ENCODE results near the gene OTX1.

Gene OTX1

GRCh38 chr2:63054841-63055225, 4.2 kb downstream of the OTX1 start:
- Histone ChIP-seq H3K36me3 (ENCODE audit: insufficient read depth, low read length) (no peaks in the 10 kb centered on the region), H3K4me1 (ENCODE audit: control insufficient read depth, insufficient read depth, low read length) (peaks cover 35% of the 10 kb centered on the region), H3K9ac (ENCODE audit: low read depth, low read length) (no peak overlapping the region), H3K27me3 (ENCODE audit: control insufficient read depth, insufficient read depth, low read length) (peaks cover 64% of the 10 kb centered on the region), H3K4me2 (ENCODE audit: low read length) (peak overlapping the region; percentile 85), H3K9me3 (replicated peaks; ENCODE audit: low read length) (peaks cover 2% of the 10 kb centered on the region), H3K4me3 (ENCODE audit: low read length) (peak overlapping the region; percentile 66)

- H3K4me1 ChIP-seq (ENCODE audit: control insufficient read depth, insufficient read depth, low read length), result peaks cover 32% of the 10 kb centered on the region
- peaks cover 68% of the 10 kb centered on the region for H3K27me3 ChIP-seq (ENCODE audit: control insufficient read depth, insufficient read depth, low read length)
Measured at GRCh38 chr2:63055226-63056106, 4.8 kb downstream of the OTX1 start.

GRCh38 chr2:63056107-63057050, 5.7 kb downstream of the OTX1 start:
- H3K9me3 ChIP-seq (replicated peaks; ENCODE audit: low read length), result peaks cover 2% of the 10 kb centered on the region
- H3K36me3 ChIP-seq (ENCODE audit: insufficient read depth, low read length), result no peaks in the 10 kb centered on the region
- H3K4me1 ChIP-seq (ENCODE audit: control insufficient read depth, insufficient read depth, low read length), result peaks cover 26% of the 10 kb centered on the region
- peak overlapping the region; percentile 66 for H3K4me3 ChIP-seq (ENCODE audit: low read length)
- H3K27me3 ChIP-seq (ENCODE audit: control insufficient read depth, insufficient read depth, low read length), result peaks cover 74% of the 10 kb centered on the region
- peak overlapping the region; percentile 85 for H3K4me2 ChIP-seq (ENCODE audit: low read length)
- no peak overlapping the region for H3K9ac ChIP-seq (ENCODE audit: low read depth, low read length)

More at GRCh38 chr2:63055226-63056106, 4.8 kb downstream of the OTX1 start:
- no peaks in the 10 kb centered on the region for H3K36me3 ChIP-seq (ENCODE audit: insufficient read depth, low read length)
- peak overlapping the region; percentile 66 for H3K4me3 ChIP-seq (ENCODE audit: low read length)
- H3K4me2 ChIP-seq (ENCODE audit: low read length), result peak overlapping the region; percentile 85
- H3K9ac ChIP-seq (ENCODE audit: low read depth, low read length), result no peak overlapping the region
- peaks cover 2% of the 10 kb centered on the region for H3K9me3 ChIP-seq (replicated peaks; ENCODE audit: low read length)

- H3K4me3 ChIP-seq (ENCODE audit: low read length), result no peak overlapping the region
- H3K9me3 ChIP-seq (replicated peaks; ENCODE audit: low read length), result peaks cover 2% of the 10 kb centered on the region
- peaks cover 85% of the 10 kb centered on the region for H3K27me3 ChIP-seq (ENCODE audit: control insufficient read depth, insufficient read depth, low read length)
- H3K4me2 ChIP-seq (ENCODE audit: low read length), result peak overlapping the region; percentile 68
- H3K9ac ChIP-seq (ENCODE audit: low read depth, low read length), result no peak overlapping the region
- peaks cover 26% of the 10 kb centered on the region for H3K4me1 ChIP-seq (ENCODE audit: control insufficient read depth, insufficient read depth, low read length)
- no peaks in the 10 kb centered on the region for H3K36me3 ChIP-seq (ENCODE audit: insufficient read depth, low read length)
Measured at GRCh38 chr2:63057249-63058143, 6.9 kb downstream of the OTX1 start.

- Histone ChIP-seq H3K4me1 (ENCODE audit: control insufficient read depth, insufficient read depth, low read length) (peaks cover 26% of the 10 kb centered on the region), H3K9ac (ENCODE audit: low read depth, low read length) (no peak overlapping the region), H3K27me3 (ENCODE audit: control insufficient read depth, insufficient read depth, low read length) (peaks cover 93% of the 10 kb centered on the region), H3K9me3 (replicated peaks; ENCODE audit: low read length) (peaks cover 2% of the 10 kb centered on the region), H3K4me3 (ENCODE audit: low read length) (peak overlapping the region; percentile 33), H3K4me2 (ENCODE audit: low read length) (peak overlapping the region; percentile 68), H3K36me3 (ENCODE audit: insufficient read depth, low read length) (no peaks in the 10 kb centered on the region)
Measured at GRCh38 chr2:63058144-63058920, 7.7 kb downstream of the OTX1 start.

GRCh38 chr2:63058921-63059792, 8.5 kb downstream of the OTX1 start:
- H3K9ac ChIP-seq (ENCODE audit: low read depth, low read length), result no peak overlapping the region
- H3K27me3 ChIP-seq (ENCODE audit: control insufficient read depth, insufficient read depth, low read length), result peaks cover 96% of the 10 kb centered on the region

GRCh38 chr2:63059793-63060471, 9.3 kb downstream of the OTX1 start:
- H3K4me1 ChIP-seq (ENCODE audit: control insufficient read depth, insufficient read depth, low read length), result peaks cover 26% of the 10 kb centered on the region
- peak overlapping the region; percentile 68 for H3K4me2 ChIP-seq (ENCODE audit: low read length)
- H3K36me3 ChIP-seq (ENCODE audit: insufficient read depth, low read length), result no peaks in the 10 kb centered on the region
- no peak overlapping the region for H3K9ac ChIP-seq (ENCODE audit: low read depth, low read length)
- no peaks in the 10 kb centered on the region for H3K9me3 ChIP-seq (replicated peaks; ENCODE audit: low read length)
- H3K27me3 ChIP-seq (ENCODE audit: control insufficient read depth, insufficient read depth, low read length), result peaks cover 95% of the 10 kb centered on the region
- H3K4me3 ChIP-seq (ENCODE audit: low read length), result no peak overlapping the region

More at GRCh38 chr2:63058921-63059792, 8.5 kb downstream of the OTX1 start:
- Histone ChIP-seq H3K36me3 (ENCODE audit: insufficient read depth, low read length) (no peaks in the 10 kb centered on the region), H3K4me1 (ENCODE audit: control insufficient read depth, insufficient read depth, low read length) (peaks cover 26% of the 10 kb centered on the region), H3K4me2 (ENCODE audit: low read length) (peak overlapping the region; percentile 68), H3K9me3 (replicated peaks; ENCODE audit: low read length) (peaks cover 2% of the 10 kb centered on the region), H3K4me3 (ENCODE audit: low read length) (peak overlapping the region; percentile 33)

- H3K27me3 ChIP-seq (ENCODE audit: control insufficient read depth, insufficient read depth, low read length), result peaks cover 95% of the 10 kb centered on the region
- H3K36me3 ChIP-seq (ENCODE audit: insufficient read depth, low read length), result no peaks in the 10 kb centered on the region
- H3K4me1 ChIP-seq (ENCODE audit: control insufficient read depth, insufficient read depth, low read length), result peaks cover 24% of the 10 kb centered on the region
- no peak overlapping the region for H3K4me3 ChIP-seq (ENCODE audit: low read length)
- H3K4me2 ChIP-seq (ENCODE audit: low read length), result no peak overlapping the region
- H3K9me3 ChIP-seq (replicated peaks; ENCODE audit: low read length), result no peaks in the 10 kb centered on the region
- no peak overlapping the region for H3K9ac ChIP-seq (ENCODE audit: low read depth, low read length)
Measured at GRCh38 chr2:63060472-63060991, 9.9 kb downstream of the OTX1 start.

GRCh38 chr2:63064197-63064596, 13.6 kb downstream of the OTX1 start:
- H3K4me2 ChIP-seq (ENCODE audit: low read length), result no peak overlapping the region
- H3K9me3 ChIP-seq (replicated peaks; ENCODE audit: low read length), result no peaks in the 10 kb centered on the region
- no peak overlapping the region for H3K9ac ChIP-seq (ENCODE audit: low read depth, low read length)
- no peaks in the 10 kb centered on the region for H3K36me3 ChIP-seq (ENCODE audit: insufficient read depth, low read length)
- peaks cover 4% of the 10 kb centered on the region for H3K4me1 ChIP-seq (ENCODE audit: control insufficient read depth, insufficient read depth, low read length)
- H3K4me3 ChIP-seq (ENCODE audit: low read length), result no peak overlapping the region
- H3K27me3 ChIP-seq (ENCODE audit: control insufficient read depth, insufficient read depth, low read length), result peaks cover 94% of the 10 kb centered on the region
